ENCODE data around the gene C20orf173.

- TF ChIP-seq CTCF (conservative IDR thresholded peaks at IDR 0.05 in 1 of 2, IDR thresholded peaks at IDR 0.05 in 1 of 2; ENCODE audit: extremely low read depth in 1 of 2, insufficient read depth in 1 of 2, low read depth in 1 of 2, low read length in 2 of 2) (no peak), EZH2 (IDR thresholded peaks at IDR 0.05; ENCODE audit: borderline replicate concordance, low read length) (no peak)
Measured at GRCh38 chr20:35561671-35562070, 32.2 kb upstream of the C20orf173 start.

Data from mammary epithelial cell (primary cell).